A549 (cell line): ENCODE data around the gene HPCAL1.

Experiments used
- CHD2 ChIP-seq: fragments of 150-350 bp; IDR thresholded peaks from 2 replicates; pipeline ENCODE4 v1.6.1; 2014; ENCODE audit warnings: low read length; ENCODE audit not compliant: partially characterized antibody
- CTCF ChIP-seq: fragments of >200 bp; sonication (Bioruptor Twin); formaldehyde crosslinking; IDR thresholded peaks from 3 replicates; pipeline ENCODE4 v1.5.1; 2016
- JUN ChIP-seq, 2 experiments: fragments of >200 bp; sonication (Bioruptor Twin); formaldehyde crosslinking; IDR thresholded peaks; 2 replicates in 1 of 2; 3 replicates in 1 of 2; pipeline ENCODE4 v1.6.1; 2016 to 2017
- KDM5A ChIP-seq: fragments of 200-600 bp; sonication (generic); IDR thresholded peaks from 2 replicates; pipeline ENCODE4 v1.6.1; 2016; ENCODE audit warnings: antibody characterized with exemption, mild to moderate bottlenecking

GRCh38 chr2:10341193-10341592 lies 38.5 kb downstream of the HPCAL1 start:
- TF ChIP-seq CTCF (no peak), CHD2 (no peak), JUN (IDR thresholded peaks at IDR 0.05) (no peak), KDM5A (no peak)
